HL-60 (cell line): ENCODE results near the gene PRDM1.

Experiments
- DNase-seq, 2 experiments: peaks; one replicate each; pipeline ENCODE4 v3.0.0-alpha.2; 2010 to 2020; ENCODE audit warnings: low read depth in 1 of 2, low spot score in 1 of 2
- H3K27ac ChIP-seq: fragments of 250-450 bp; sonication (Bioruptor Pico); replicated peaks from 2 replicates; pipeline ENCODE4 v1.5.1; 2020; ENCODE audit warnings: mild to moderate bottlenecking, moderate library complexity
- H3K27me3 ChIP-seq: fragments of 250-450 bp; sonication (Bioruptor Pico); 2 replicates; pipeline ENCODE4 v1.5.1; 2021; ENCODE audit warnings: mild to moderate bottlenecking, moderate library complexity; ENCODE audit not compliant: insufficient read depth, poor library complexity, severe bottlenecking
- H3K4me3 ChIP-seq: replicated peaks from 2 replicates; pipeline ENCODE4 v1.5.1; 2011; ENCODE audit warnings: mild to moderate bottlenecking, control low read depth, low read length; ENCODE audit not compliant: insufficient read depth
- CTCF ChIP-seq: IDR thresholded peaks from one replicate; pipeline ENCODE4 v1.5.1; 2011; ENCODE audit warnings: low read length, control low read depth, inconsistent platforms; ENCODE audit not compliant: insufficient read depth
- GABPA ChIP-seq: IDR thresholded peaks from 2 replicates; pipeline ENCODE4 v1.6.1; 2012; ENCODE audit warnings: low read depth
- POLR2AphosphoS5 ChIP-seq: IDR thresholded peaks from 2 replicates; pipeline ENCODE4 v1.6.1; 2012; ENCODE audit warnings: low read depth
- REST ChIP-seq: IDR thresholded peaks from 2 replicates; pipeline ENCODE4 v1.6.1; 2012; ENCODE audit warnings: low read depth; ENCODE audit not compliant: insufficient replicate concordance
- SPI1 ChIP-seq: IDR thresholded peaks from 2 replicates; pipeline ENCODE4 v1.6.1; 2012; ENCODE audit warnings: low read depth, mild to moderate bottlenecking, borderline replicate concordance

PRDM1 gene

GRCh38 chr6:106141441-106142237, 55.5 kb downstream of the PRDM1 start:
- Histone ChIP-seq H3K27me3 (no peaks in the 10 kb centered on the region), H3K27ac (no peak overlapping the region), H3K4me3 (no peak overlapping the region)
- TF ChIP-seq REST (no peak), POLR2AphosphoS5 (no peak), GABPA (no peak), SPI1 (no peak), CTCF (no peak)
- DNase-seq = no peak

GRCh38 chr6:106142876-106143431, 56.8 kb downstream of the PRDM1 start:
- DNase-seq = no peak
- Histone ChIP-seq H3K4me3 (no peak overlapping the region), H3K27ac (no peak overlapping the region), H3K27me3 (no peaks in the 10 kb centered on the region)
- TF ChIP-seq POLR2AphosphoS5 = no peak
- no peak for TF ChIP-seq SPI1
- TF ChIP-seq CTCF = no peak
- TF ChIP-seq REST = no peak
- no peak for TF ChIP-seq GABPA

- no peak for DNase-seq
- Histone ChIP-seq H3K4me3 (no peak overlapping the region), H3K27me3 (no peaks in the 10 kb centered on the region), H3K27ac (no peak overlapping the region)
- TF ChIP-seq POLR2AphosphoS5 (no peak), SPI1 (no peak), GABPA (no peak), CTCF (no peak), REST (no peak)
These were observed 57.5 kb downstream of the PRDM1 start for GRCh38 chr6:106143665-106144064.
